Endodermal cell (in vitro differentiated cells): ENCODE measurements around the gene BICDL1. TPM values are rescaled to one million over a fixed set of nuclear protein-coding genes. Genes with fewer than 3 reads are reported as not detected.
"Not testable (repeated sequence)": the region's sequence is repeated elsewhere in the genome, so short reads cannot be mapped to it uniquely, and the experiment has no call there.

Experiments used
- DNase-seq: peaks from one replicate; pipeline ENCODE4 v3.0.0-alpha.2; 2017
- H3K27ac ChIP-seq: 2 replicates; pipeline ENCODE4 v1.5.1; 2013; ENCODE audit warnings: mild to moderate bottlenecking, low read depth, low read length, moderate library complexity
- H3K27me3 ChIP-seq: 2 replicates; pipeline ENCODE4 v1.6.1; 2013; ENCODE audit warnings: mild to moderate bottlenecking, low read length, moderate library complexity; ENCODE audit not compliant: insufficient read depth, control insufficient read depth, poor library complexity, severe bottlenecking
- H3K36me3 ChIP-seq: 2 replicates; pipeline ENCODE4 v1.7.0; 2013; ENCODE audit warnings: mild to moderate bottlenecking, low read length, moderate library complexity; ENCODE audit not compliant: control insufficient read depth, insufficient read depth
- H3K4me1 ChIP-seq: one replicate; pipeline ENCODE4 v1.7.0; 2013; ENCODE audit warnings: low read length; ENCODE audit not compliant: control insufficient read depth, insufficient read depth
- H3K4me3 ChIP-seq: 2 replicates; pipeline ENCODE4 v1.5.1; 2013; ENCODE audit warnings: mild to moderate bottlenecking, low read length, moderate library complexity
- H3K9ac ChIP-seq: 2 replicates; pipeline ENCODE4 v1.6.1; 2013; ENCODE audit warnings: mild to moderate bottlenecking, low read length, moderate library complexity; ENCODE audit not compliant: poor library complexity, severe bottlenecking; ENCODE audit errors: extremely low read depth
- H3K9me3 ChIP-seq: 2 replicates; pipeline ENCODE4 v1.6.1; 2013; ENCODE audit warnings: mild to moderate bottlenecking, low read length, moderate library complexity; ENCODE audit not compliant: control insufficient read depth
- H3K27ac Mint-ChIP-seq: 2 replicates; pipeline ENCODE4 v1.8.0; 2020; ENCODE audit warnings: mixed read lengths
- H3K27me3 Mint-ChIP-seq: 2 replicates; pipeline ENCODE4 v1.8.0; 2021; ENCODE audit warnings: mild to moderate bottlenecking, mixed read lengths; ENCODE audit not compliant: insufficient read depth
- H3K36me3 Mint-ChIP-seq: 2 replicates; pipeline ENCODE4 v1.8.0; 2020; ENCODE audit warnings: low read depth, mixed read lengths
- H3K4me1 Mint-ChIP-seq: 2 replicates; pipeline ENCODE4 v1.8.0; 2020; ENCODE audit warnings: mixed read lengths
- H3K4me3 Mint-ChIP-seq: 2 replicates; pipeline ENCODE4 v1.8.0; 2020; ENCODE audit warnings: mild to moderate bottlenecking, moderate library complexity, mixed read lengths
- H3K9me3 Mint-ChIP-seq: 2 replicates; pipeline ENCODE4 v1.8.0; 2020; ENCODE audit warnings: mild to moderate bottlenecking, mixed read lengths
- WGBS, 2 experiments: methylation state at CpG; one replicate each; pipeline versions ENCODE4 v1.1.5 to v1.1.7; 2013; ENCODE audit warnings: missing lambda C conversion rate in 2 of 2, mixed read lengths in 1 of 2; ENCODE audit not compliant: insufficient coverage in 1 of 2, insufficient read length in 1 of 2; 5-methylcytosine and 5-hydroxymethylcytosine counted together
- total RNA-seq, 2 donors: library from RNA; stranded (reverse); fragmentation: NEBNext Ultra II Directional in 1 of 2; extraction: Animal tissue kit (Norgen Biotek cat#: 25700) in 1 of 2; gene quantifications; 2 replicates in 1 of 2; 3 replicates in 1 of 2; pipeline ENCODE4 v1.2.1, GENCODE V29; 2021
- TF ChIP-seq, protein P1 (sequence below): fragments of 200-600 bp; sonication (generic); conservative IDR thresholded peaks from 2 replicates; pipeline ENCODE4 v1.5.0; 2021; ENCODE audit warnings: antibody characterized with exemption, mild to moderate bottlenecking

The BICDL1 gene
- total RNA-seq, 2 donors from 2014 or later: 14.5 to 22.3 TPM

DNA sequence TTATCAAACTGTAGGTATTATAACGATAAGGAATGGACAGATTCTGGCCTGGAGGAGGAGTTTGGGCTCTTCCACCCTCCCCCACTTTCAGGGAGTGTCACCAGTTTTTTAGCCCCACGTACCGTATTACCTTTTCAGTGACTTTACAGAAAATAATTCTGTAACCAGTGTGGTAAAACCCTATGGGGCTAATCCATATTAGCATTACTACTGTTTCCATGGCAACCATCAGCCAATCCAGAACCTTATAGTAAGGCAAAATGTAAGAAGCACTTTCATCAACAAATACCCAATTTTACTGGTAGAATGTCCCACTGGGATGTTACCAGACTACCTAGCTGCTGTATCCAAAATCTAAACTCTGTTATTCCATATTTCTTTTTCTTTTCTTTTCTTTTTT is 50.7 kb downstream of the BICDL1 start:
- no peak for DNase-seq
- Histone ChIP-seq H3K9ac (no peak overlapping the region), H3K4me3 (no peak overlapping the region), H3K4me1 (peaks cover 7% of the 10 kb centered on the region), H3K36me3 (no peaks in the 10 kb centered on the region), H3K9me3 (no peaks in the 10 kb centered on the region), H3K27me3 (no peaks in the 10 kb centered on the region), H3K27ac (no peak overlapping the region)
- Mint-ChIP-seq H3K9me3 (peaks cover 4% of the 10 kb centered on the region), H3K4me3 (no peak overlapping the region), H3K27me3 (no peaks in the 10 kb centered on the region), H3K27ac (no peak overlapping the region), H3K36me3 (peaks cover 3% of the 10 kb centered on the region), H3K4me1 (peaks cover 6% of the 10 kb centered on the region)
- 85% methylated on average over 3 of the region's 3 CpGs; no CpG with 5 or more reads in 1 of the 2 experiments for whole genome bisulfite sequencing, 2 experiments
- TF ChIP-seq, protein P1, sequence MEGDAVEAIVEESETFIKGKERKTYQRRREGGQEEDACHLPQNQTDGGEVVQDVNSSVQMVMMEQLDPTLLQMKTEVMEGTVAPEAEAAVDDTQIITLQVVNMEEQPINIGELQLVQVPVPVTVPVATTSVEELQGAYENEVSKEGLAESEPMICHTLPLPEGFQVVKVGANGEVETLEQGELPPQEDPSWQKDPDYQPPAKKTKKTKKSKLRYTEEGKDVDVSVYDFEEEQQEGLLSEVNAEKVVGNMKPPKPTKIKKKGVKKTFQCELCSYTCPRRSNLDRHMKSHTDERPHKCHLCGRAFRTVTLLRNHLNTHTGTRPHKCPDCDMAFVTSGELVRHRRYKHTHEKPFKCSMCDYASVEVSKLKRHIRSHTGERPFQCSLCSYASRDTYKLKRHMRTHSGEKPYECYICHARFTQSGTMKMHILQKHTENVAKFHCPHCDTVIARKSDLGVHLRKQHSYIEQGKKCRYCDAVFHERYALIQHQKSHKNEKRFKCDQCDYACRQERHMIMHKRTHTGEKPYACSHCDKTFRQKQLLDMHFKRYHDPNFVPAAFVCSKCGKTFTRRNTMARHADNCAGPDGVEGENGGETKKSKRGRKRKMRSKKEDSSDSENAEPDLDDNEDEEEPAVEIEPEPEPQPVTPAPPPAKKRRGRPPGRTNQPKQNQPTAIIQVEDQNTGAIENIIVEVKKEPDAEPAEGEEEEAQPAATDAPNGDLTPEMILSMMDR: no peak

DNA sequence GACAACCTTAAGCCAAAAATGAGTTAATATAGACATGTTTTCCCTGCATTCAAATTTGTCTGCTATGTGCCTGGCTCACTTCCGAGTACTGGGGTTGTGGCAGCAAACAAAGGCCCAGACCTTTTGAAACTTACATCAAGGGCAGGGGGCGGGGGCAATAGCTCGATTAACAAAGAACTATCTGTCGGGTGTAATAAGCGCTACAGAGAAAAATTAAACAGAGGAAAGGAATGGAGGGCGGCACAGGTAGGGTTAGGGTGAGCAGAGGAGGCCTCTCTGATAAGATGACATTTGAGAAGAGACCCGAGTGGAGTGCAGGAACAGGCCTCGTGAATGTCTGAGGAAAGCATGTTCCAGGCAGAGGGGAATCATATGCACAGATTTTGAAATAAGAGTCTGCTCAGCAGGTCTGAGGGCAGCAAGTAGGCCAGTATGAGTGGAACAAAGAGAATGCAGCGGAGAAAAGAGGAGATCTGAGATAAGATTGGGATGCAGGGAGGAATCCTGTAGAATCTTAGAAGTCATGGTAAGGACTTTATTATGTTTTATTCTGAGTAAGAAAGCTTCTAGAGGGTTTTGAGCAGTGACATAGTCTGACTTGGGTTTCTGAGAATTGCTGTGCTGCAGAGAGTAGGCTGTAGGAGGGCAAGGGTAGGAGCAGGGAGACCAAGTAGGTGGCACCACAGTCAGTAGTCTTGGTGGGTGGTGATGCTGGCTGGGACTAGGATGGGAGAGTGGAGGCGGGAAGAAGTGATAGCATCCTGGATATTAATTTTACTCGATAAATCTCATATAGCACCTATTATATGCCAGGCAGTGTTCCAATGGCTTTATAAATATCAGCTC is 52.6 kb downstream of the BICDL1 start:
- H3K4me1 Mint-ChIP-seq: peaks cover 6% of the 10 kb centered on the region
- Histone ChIP-seq H3K9ac (no peak overlapping the region), H3K27me3 (no peaks in the 10 kb centered on the region), H3K27ac (peak overlapping the region; percentile 67), H3K4me3 (no peak overlapping the region), H3K4me1 (peaks cover 7% of the 10 kb centered on the region), H3K36me3 (no peaks in the 10 kb centered on the region), H3K9me3 (no peaks in the 10 kb centered on the region)
- no peaks in the 10 kb centered on the region for H3K27me3 Mint-ChIP-seq
- 70 to 78% methylated on average over 8 to 11 of the region's 11 CpGs for WGBS, 2 experiments
- no peak for DNase-seq
- H3K4me3 Mint-ChIP-seq: no peak overlapping the region
- TF ChIP-seq, protein P1: no peak
- H3K27ac Mint-ChIP-seq: peak overlapping the region; percentile 38
- peaks cover 3% of the 10 kb centered on the region for H3K36me3 Mint-ChIP-seq
- H3K9me3 Mint-ChIP-seq: peaks cover 4% of the 10 kb centered on the region

DNA sequence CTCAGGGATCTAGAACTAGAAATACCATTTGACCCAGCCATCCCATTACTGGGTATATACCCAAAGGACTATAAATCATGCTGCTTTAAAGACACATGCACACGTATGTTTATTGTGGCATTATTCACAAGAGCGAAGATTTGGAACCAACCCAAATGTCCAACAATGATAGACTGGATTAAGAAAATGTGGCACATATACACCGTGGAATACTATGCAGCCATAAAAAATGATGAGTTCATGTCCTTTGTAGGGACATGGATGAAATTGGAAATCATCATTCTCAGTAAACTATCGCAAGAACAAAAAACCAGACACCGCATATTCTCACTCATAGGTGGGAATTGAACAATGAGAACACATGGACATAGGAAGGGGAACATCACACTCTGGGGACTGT is 56.3 kb downstream of the BICDL1 start:
- H3K4me1 Mint-ChIP-seq: peaks cover 15% of the 10 kb centered on the region

More for the DNA sequence above, 56.3 kb downstream of the BICDL1 start:
- not testable (repeated sequence) for H3K27ac ChIP-seq, H3K27me3 Mint-ChIP-seq, H3K4me1 ChIP-seq, DNase-seq, H3K9me3 ChIP-seq, H3K4me3 ChIP-seq, H3K36me3 ChIP-seq, H3K27me3 ChIP-seq, H3K4me3 Mint-ChIP-seq, H3K9ac ChIP-seq, H3K27ac Mint-ChIP-seq, H3K9me3 Mint-ChIP-seq, H3K36me3 Mint-ChIP-seq
- 96% methylated on average over 2 of the region's 5 CpGs; no CpG with 5 or more reads in 1 of the 2 experiments for WGBS, 2 experiments
